Endothelial cell (in vitro differentiated cells): ENCODE data around the gene ADH6. TPM values are rescaled to one million over a fixed set of nuclear protein-coding genes. Genes with fewer than 3 reads are reported as not detected.

ENCODE experiments used
- DNase-seq: peaks from one replicate; pipeline ENCODE4 v3.0.0; 2021; ENCODE audit warnings: low spot score
- H3K27ac Mint-ChIP-seq: one replicate; pipeline ENCODE4 v1.8.0; 2021; ENCODE audit warnings: mixed read lengths, inconsistent platforms; ENCODE audit not compliant: unreplicated experiment
- H3K27me3 Mint-ChIP-seq: one replicate; pipeline ENCODE4 v1.8.0; 2021; ENCODE audit warnings: mild to moderate bottlenecking, moderate library complexity, mixed read lengths, inconsistent platforms; ENCODE audit not compliant: unreplicated experiment
- H3K36me3 Mint-ChIP-seq: one replicate; pipeline ENCODE4 v1.8.0; 2021; ENCODE audit warnings: mild to moderate bottlenecking, low read depth, mixed read lengths, inconsistent platforms; ENCODE audit not compliant: unreplicated experiment
- H3K4me1 Mint-ChIP-seq: one replicate; pipeline ENCODE4 v1.8.0; 2021; ENCODE audit warnings: mild to moderate bottlenecking, mixed read lengths, inconsistent platforms; ENCODE audit not compliant: unreplicated experiment
- H3K4me3 Mint-ChIP-seq: one replicate; pipeline ENCODE4 v1.8.0; 2021; ENCODE audit warnings: mild to moderate bottlenecking, mixed read lengths, inconsistent platforms; ENCODE audit not compliant: unreplicated experiment
- H3K9me3 Mint-ChIP-seq: one replicate; pipeline ENCODE4 v1.8.0; 2021; ENCODE audit warnings: mixed read lengths, inconsistent platforms; ENCODE audit not compliant: unreplicated experiment
- total RNA-seq: library from RNA; stranded (reverse); fragmentation: NEBNext Ultra II Directional; extraction: Animal tissue kit (Norgen Biotek cat#: 25700); gene quantifications from one replicate; pipeline ENCODE4 v1.2.1, GENCODE V29; 2021; ENCODE audit not compliant: unreplicated experiment
- TF ChIP-seq, protein P1 (sequence below): fragments of 200-600 bp; sonication (generic); IDR thresholded peaks from one replicate; pipeline ENCODE4 v1.5.0; 2021; ENCODE audit warnings: antibody characterized with exemption; ENCODE audit not compliant: unreplicated experiment

Gene ADH6
- total RNA-seq, 1 donor from 2014 or later = not detected

DNA sequence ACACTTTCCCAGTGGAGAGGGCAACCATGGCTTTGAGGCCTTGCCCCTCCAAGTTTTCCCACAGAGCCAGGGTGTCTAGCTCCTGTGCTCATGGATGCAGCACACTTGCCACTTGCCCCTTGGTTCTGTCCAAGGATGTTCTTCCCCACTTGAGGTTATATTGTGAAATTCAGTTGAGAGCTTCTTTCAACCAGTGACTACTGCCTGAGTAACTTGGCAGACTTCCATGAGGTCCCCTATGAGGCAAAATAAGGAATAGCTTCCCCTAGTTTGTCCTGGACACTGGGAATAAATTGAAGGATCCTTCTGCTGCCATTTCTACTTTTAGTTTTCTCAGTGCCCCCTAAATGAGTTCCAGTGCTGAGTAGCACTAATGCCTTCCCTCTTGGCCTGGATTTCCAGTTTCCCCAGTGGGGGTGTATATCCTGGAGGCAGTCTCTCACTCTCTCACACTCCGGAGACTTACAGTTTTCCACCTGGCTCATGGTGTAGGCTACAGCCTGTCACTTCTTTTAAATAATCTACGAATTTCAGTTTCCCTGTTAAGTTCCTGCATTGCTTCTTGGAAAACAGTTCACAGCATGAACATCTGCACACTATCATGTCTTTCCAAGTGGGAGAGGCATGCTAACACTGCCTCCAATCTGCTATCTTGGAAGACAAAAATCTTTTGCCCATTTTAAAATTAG lies 38.5 kb downstream of the ADH6 start:
- Mint-ChIP-seq H3K9me3 (no peaks in the 10 kb centered on the region), H3K27me3 (no peaks in the 10 kb centered on the region), H3K36me3 (no peaks in the 10 kb centered on the region), H3K27ac (no peak overlapping the region), H3K4me3 (no peak overlapping the region), H3K4me1 (no peaks in the 10 kb centered on the region)
- DNase-seq = no peak
- TF ChIP-seq, protein P1, sequence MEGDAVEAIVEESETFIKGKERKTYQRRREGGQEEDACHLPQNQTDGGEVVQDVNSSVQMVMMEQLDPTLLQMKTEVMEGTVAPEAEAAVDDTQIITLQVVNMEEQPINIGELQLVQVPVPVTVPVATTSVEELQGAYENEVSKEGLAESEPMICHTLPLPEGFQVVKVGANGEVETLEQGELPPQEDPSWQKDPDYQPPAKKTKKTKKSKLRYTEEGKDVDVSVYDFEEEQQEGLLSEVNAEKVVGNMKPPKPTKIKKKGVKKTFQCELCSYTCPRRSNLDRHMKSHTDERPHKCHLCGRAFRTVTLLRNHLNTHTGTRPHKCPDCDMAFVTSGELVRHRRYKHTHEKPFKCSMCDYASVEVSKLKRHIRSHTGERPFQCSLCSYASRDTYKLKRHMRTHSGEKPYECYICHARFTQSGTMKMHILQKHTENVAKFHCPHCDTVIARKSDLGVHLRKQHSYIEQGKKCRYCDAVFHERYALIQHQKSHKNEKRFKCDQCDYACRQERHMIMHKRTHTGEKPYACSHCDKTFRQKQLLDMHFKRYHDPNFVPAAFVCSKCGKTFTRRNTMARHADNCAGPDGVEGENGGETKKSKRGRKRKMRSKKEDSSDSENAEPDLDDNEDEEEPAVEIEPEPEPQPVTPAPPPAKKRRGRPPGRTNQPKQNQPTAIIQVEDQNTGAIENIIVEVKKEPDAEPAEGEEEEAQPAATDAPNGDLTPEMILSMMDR = no peak

DNA sequence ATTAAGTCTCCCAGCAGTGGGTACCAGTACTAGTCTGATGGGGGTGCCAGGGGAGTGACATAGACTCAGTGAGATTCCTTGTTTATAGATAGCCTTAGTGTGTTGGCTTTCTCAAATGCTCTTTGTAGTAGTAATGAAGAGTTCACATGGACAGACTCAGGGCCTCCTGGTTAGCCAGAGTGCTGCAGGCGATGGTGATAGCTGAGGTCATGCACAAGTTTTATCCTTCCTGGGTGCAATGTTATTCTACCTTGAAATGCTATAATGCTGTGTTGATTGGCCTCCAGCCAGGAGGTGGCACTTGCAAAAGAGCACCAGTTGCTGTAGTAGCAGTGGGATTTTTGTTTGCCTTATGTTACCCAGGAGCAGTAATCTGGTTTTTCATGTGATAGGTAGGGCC lies 39.4 kb downstream of the ADH6 start:
- DNase-seq = no peak
- no peaks in the 10 kb centered on the region for H3K36me3 Mint-ChIP-seq
- H3K27me3 Mint-ChIP-seq = no peaks in the 10 kb centered on the region
- no peak overlapping the region for H3K4me3 Mint-ChIP-seq
- TF ChIP-seq, protein P1 = no peak
- no peaks in the 10 kb centered on the region for H3K9me3 Mint-ChIP-seq
- H3K27ac Mint-ChIP-seq = no peak overlapping the region
- H3K4me1 Mint-ChIP-seq = no peaks in the 10 kb centered on the region

DNA sequence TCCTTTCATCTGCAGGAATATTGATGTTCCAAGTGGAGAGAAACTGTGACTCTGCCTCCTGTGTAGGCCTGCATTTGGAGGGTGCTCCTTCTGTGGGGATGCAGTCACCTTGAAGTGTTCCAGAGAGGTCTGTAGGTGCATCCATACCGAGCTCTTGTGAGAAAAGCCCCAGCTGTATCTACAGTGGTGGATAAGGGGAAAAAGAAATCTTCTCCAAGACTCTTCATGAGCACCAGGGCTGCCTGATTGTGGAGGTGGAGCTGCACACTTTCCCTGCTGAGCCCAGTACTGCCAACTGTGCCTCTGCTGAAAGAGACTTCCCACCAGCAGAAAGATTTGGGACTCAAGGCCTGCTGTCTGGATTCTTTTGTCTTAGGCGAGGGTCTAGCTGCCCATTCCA lies 39.9 kb downstream of the ADH6 start:
- Mint-ChIP-seq H3K4me1 (no peaks in the 10 kb centered on the region), H3K27ac (no peak overlapping the region)
- TF ChIP-seq, protein P1 = no peak

GRCh38 chr4:99166544-99166943 lies 52.5 kb downstream of the ADH6 start:
- H3K27ac Mint-ChIP-seq = no peak overlapping the region
- no peaks in the 10 kb centered on the region for H3K4me1 Mint-ChIP-seq
- TF ChIP-seq, protein P1 = no peak
- H3K36me3 Mint-ChIP-seq = no peaks in the 10 kb centered on the region
- H3K4me3 Mint-ChIP-seq = no peak overlapping the region
- no peak for DNase-seq
- H3K27me3 Mint-ChIP-seq = no peaks in the 10 kb centered on the region
- H3K9me3 Mint-ChIP-seq = no peaks in the 10 kb centered on the region

More for the DNA sequence above, 39.9 kb downstream of the ADH6 start:
- DNase-seq = no peak
- Mint-ChIP-seq H3K36me3 (no peaks in the 10 kb centered on the region), H3K4me3 (no peak overlapping the region), H3K27me3 (no peaks in the 10 kb centered on the region), H3K9me3 (no peaks in the 10 kb centered on the region)

DNA sequence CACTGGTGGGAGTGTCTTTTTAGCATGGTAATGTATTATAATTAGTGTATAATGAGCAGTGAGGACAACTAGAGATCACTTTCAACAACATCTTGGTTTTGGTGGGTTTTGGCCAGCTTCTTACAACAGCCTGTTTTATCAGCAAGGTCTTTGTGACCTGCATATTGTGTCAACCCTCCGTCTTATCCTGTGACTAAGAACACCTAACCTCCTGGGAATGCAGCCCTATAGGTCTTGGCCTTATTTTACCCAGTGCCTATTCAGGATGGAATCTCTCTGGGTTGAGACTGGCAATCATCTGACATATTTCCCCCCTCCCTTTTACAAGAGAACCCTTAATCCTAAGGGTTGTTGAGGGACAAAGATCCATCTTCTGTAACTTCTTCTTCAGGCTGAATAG lies 53.1 kb downstream of the ADH6 start:
- no peak for DNase-seq
- no peaks in the 10 kb centered on the region for H3K9me3 Mint-ChIP-seq
- H3K27ac Mint-ChIP-seq = no peak overlapping the region
- TF ChIP-seq, protein P1 = no peak
- H3K27me3 Mint-ChIP-seq = no peaks in the 10 kb centered on the region
- no peaks in the 10 kb centered on the region for H3K4me1 Mint-ChIP-seq
- H3K4me3 Mint-ChIP-seq = no peak overlapping the region
- no peaks in the 10 kb centered on the region for H3K36me3 Mint-ChIP-seq
